ENCODE measurements around the gene COQ4.

COQ4 gene

DNA sequence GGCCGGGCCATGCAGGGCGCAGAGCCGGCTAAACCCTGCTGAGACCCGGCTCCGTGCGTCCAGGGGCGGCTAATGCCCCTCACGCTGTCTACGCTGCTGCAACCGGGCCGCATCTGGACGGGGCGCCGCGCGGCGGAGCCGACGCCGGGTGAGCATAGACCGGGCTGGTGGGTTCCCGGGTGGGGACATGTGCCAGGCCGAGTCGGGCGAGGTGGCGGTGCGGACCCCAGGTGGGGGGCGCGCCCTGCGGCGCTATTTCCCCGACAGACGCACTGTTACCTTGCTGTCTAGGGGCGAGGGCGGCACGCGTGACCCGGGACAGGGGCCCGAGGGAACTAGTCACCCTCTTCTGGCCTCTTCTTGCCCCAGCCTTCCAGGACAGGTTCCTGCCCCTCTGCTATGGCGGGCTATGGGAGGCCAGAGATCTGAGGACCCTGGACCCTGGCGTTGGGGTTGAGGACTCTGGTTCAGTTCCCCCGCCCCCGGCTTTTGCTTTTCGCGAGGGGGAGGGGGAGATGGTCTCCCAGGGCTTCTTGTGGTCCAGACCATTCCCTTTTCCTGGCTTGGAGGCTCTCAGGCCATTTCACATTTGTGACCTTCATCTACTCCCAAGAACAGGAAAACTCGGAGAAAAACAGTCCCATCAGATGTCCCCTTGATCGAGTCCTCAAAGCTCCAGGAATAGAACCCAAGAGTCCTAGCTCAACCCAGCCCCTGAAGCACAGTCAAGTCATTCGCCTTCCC is 18.2 kb downstream of the COQ4 start:
- Histone ChIP-seq H3K27ac (ENCODE audit: low read length) (peak overlapping the region; percentile 37; the same call in 1 of the 2 replicates), H2AFZ (ENCODE audit: low read length) (peak overlapping the region; percentile 66)
- DNase-seq, result peak; percentile 8

GRCh38 chr9:128341435-128341849 is 18.8 kb downstream of the COQ4 start:
- Histone ChIP-seq H4K20me1 (ENCODE audit: insufficient read depth, low read length) (no peaks in the 10 kb centered on the region), H3F3A (ENCODE audit: insufficient read depth, low read length) (peaks cover 23% of the 10 kb centered on the region), H3K79me2 (ENCODE audit: low read length) (peaks cover 5% of the 10 kb centered on the region; the same call in 1 of the 2 replicates), H3K4me2 (ENCODE audit: low read depth, low read length) (peak overlapping the region; percentile 90), H3K9me2 (replicated peaks; ENCODE audit: insufficient read depth, low read length) (no peaks in the 10 kb centered on the region), H2AFZ (ENCODE audit: low read length) (peak overlapping the region; percentile 66), H3K9me3 (replicated peaks; ENCODE audit: insufficient read depth, low read length) (no peaks in the 10 kb centered on the region), H3K4me1 (ENCODE audit: low read length) (no peaks in the 10 kb centered on the region), H3K36me3 (replicated peaks; ENCODE audit: insufficient read depth, low read length) (no peaks in the 10 kb centered on the region), H3K27me3 (replicated peaks; ENCODE audit: insufficient read depth, low read length) (no peaks in the 10 kb centered on the region), H3K4me3 (ENCODE audit: low read length) (peak overlapping the region; percentile 92), H3K27ac (ENCODE audit: low read length) (no peak overlapping the region), H3K9ac (ENCODE audit: low read length) (peak overlapping the region; percentile 68; the same call in 1 of the 2 replicates)
- TF ChIP-seq EZH2phosphoT487 (IDR thresholded peaks at IDR 0.05; ENCODE audit: low read length), result no peak
- TF ChIP-seq, protein P1, sequence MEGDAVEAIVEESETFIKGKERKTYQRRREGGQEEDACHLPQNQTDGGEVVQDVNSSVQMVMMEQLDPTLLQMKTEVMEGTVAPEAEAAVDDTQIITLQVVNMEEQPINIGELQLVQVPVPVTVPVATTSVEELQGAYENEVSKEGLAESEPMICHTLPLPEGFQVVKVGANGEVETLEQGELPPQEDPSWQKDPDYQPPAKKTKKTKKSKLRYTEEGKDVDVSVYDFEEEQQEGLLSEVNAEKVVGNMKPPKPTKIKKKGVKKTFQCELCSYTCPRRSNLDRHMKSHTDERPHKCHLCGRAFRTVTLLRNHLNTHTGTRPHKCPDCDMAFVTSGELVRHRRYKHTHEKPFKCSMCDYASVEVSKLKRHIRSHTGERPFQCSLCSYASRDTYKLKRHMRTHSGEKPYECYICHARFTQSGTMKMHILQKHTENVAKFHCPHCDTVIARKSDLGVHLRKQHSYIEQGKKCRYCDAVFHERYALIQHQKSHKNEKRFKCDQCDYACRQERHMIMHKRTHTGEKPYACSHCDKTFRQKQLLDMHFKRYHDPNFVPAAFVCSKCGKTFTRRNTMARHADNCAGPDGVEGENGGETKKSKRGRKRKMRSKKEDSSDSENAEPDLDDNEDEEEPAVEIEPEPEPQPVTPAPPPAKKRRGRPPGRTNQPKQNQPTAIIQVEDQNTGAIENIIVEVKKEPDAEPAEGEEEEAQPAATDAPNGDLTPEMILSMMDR (IDR thresholded peaks at IDR 0.05; ENCODE audit: low read length), result peak; percentile 73
- DNase-seq, result peak; percentile 78

More for the DNA sequence above, 18.2 kb downstream of the COQ4 start:
- H3K9me2 ChIP-seq (replicated peaks; ENCODE audit: insufficient read depth, low read length), result no peaks in the 10 kb centered on the region
- no peaks in the 10 kb centered on the region for H3K4me1 ChIP-seq (ENCODE audit: low read length)
- peak overlapping the region; percentile 68 for H3K9ac ChIP-seq (ENCODE audit: low read length)
- no peaks in the 10 kb centered on the region for H3K36me3 ChIP-seq (replicated peaks; ENCODE audit: insufficient read depth, low read length)
- TF ChIP-seq EZH2 (optimal IDR thresholded peaks at IDR 0.05; ENCODE audit: low read depth, low read length), result no peak
- TF ChIP-seq, protein P1 (IDR thresholded peaks at IDR 0.05; ENCODE audit: low read length), result no peak
- no peak for TF ChIP-seq EZH2phosphoT487 (IDR thresholded peaks at IDR 0.05; ENCODE audit: low read length)
- peak overlapping the region; percentile 90 for H3K4me2 ChIP-seq (ENCODE audit: low read depth, low read length)
- H3K9me3 ChIP-seq (replicated peaks; ENCODE audit: insufficient read depth, low read length), result no peaks in the 10 kb centered on the region
- H3F3A ChIP-seq (ENCODE audit: insufficient read depth, low read length), result peaks cover 23% of the 10 kb centered on the region
- peaks cover 5% of the 10 kb centered on the region; the same call in 1 of the 2 replicates for H3K79me2 ChIP-seq (ENCODE audit: low read length)
- H3K4me3 ChIP-seq (ENCODE audit: low read length), result peak overlapping the region; percentile 92
- no peaks in the 10 kb centered on the region for H4K20me1 ChIP-seq (ENCODE audit: insufficient read depth, low read length)
- H3K27me3 ChIP-seq (replicated peaks; ENCODE audit: insufficient read depth, low read length), result no peaks in the 10 kb centered on the region

DNA sequence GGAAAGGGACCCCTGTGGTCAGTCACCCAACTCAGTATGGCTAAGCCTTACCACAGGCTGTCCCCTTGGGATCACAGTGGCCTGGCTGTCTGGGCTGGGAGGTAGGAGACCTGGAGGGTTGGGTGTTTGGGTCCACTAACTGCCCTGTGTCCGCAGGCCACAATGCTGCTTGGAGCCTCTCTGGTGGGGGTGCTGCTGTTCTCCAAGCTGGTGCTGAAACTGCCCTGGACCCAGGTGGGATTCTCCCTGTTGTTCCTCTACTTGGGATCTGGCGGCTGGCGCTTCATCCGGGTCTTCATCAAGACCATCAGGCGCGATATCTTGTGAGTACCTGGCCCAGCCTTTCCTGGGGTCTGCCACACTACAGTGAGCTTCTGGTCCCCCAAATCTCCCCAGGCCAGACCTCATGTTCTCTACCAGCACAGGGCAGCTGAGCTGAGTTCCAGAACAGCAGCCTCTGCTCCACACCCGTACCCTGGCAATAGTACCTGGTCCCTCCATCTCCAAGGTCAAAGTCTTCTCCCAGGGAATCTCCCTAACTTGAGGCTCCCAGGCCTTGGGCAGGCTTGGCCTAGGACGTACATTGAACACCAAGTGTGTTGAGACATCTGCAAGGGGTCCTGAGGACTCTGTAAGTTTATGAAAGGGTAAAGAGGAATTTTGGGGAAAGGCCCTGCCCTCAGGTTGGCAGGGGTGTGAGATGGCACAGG is 20.5 kb downstream of the COQ4 start:
- Histone ChIP-seq H3K9me2 (replicated peaks; ENCODE audit: insufficient read depth, low read length) (no peaks in the 10 kb centered on the region), H3K9me3 (replicated peaks; ENCODE audit: insufficient read depth, low read length) (no peaks in the 10 kb centered on the region), H3F3A (ENCODE audit: insufficient read depth, low read length) (peaks cover 23% of the 10 kb centered on the region), H2AFZ (ENCODE audit: low read length) (no peak overlapping the region), H3K36me3 (replicated peaks; ENCODE audit: insufficient read depth, low read length) (no peaks in the 10 kb centered on the region), H3K27me3 (replicated peaks; ENCODE audit: insufficient read depth, low read length) (no peaks in the 10 kb centered on the region), H3K4me2 (ENCODE audit: low read depth, low read length) (no peak overlapping the region), H4K20me1 (ENCODE audit: insufficient read depth, low read length) (no peaks in the 10 kb centered on the region), H3K4me3 (ENCODE audit: low read length) (no peak overlapping the region), H3K9ac (ENCODE audit: low read length) (no peak overlapping the region), H3K27ac (ENCODE audit: low read length) (no peak overlapping the region), H3K79me2 (ENCODE audit: low read length) (peaks cover 5% of the 10 kb centered on the region; the same call in 1 of the 2 replicates), H3K4me1 (ENCODE audit: low read length) (no peaks in the 10 kb centered on the region)
- TF ChIP-seq EZH2phosphoT487 (IDR thresholded peaks at IDR 0.05; ENCODE audit: low read length) (no peak), EZH2 (optimal IDR thresholded peaks at IDR 0.05; ENCODE audit: low read depth, low read length) (no peak)
- TF ChIP-seq, protein P1 (IDR thresholded peaks at IDR 0.05; ENCODE audit: low read length), result no peak
- no peak for DNase-seq

Measured in MM.1S (cell line).